IMR-90 (cell line): ENCODE measurements around the gene STK33. TPM values are rescaled to one million over a fixed set of nuclear protein-coding genes. Genes with fewer than 3 reads are reported as not detected.

Experiments used
- ATAC-seq: fragments of 200-7000 bp; cut with Tn5 transposase; 2 replicates; pipeline ENCODE4 v1.9.1; 2020; ENCODE audit warnings: low read depth, mild to moderate bottlenecking, moderate library complexity
- BruUV-seq: library from RNA; stranded (reverse); fragments of 400-500 nt; replicated peaks from 2 replicates; lab custom pipeline; 2021; lab: Mats Ljungman, UMichigan
- CTCF ChIA-PET: fragments of 300-600 bp; formaldehyde crosslinking; extraction: SDS; loops from one replicate; lab custom pipeline; 2021; ENCODE audit warnings: antibody characterized with exemption; lab: Yijun Ruan, JAX
- POLR2A ChIA-PET: fragments of 300-600 bp; sonication (Branson Sonifier 250); formaldehyde crosslinking; loops from one replicate; lab custom pipeline; 2022; ENCODE audit warnings: antibody characterized with exemption; ENCODE audit not compliant: unreplicated experiment; lab: Charles Lee
- DNase-seq: peaks from one replicate; pipeline ENCODE4 v3.0.0; 2013
- H2AFZ ChIP-seq: replicated peaks from 2 replicates; pipeline ENCODE3; 2013; ENCODE audit warnings: low read length, mild to moderate bottlenecking; ENCODE audit not compliant: poor library complexity
- H2AK5ac ChIP-seq: 2 replicates; pipeline ENCODE4 v1.6.1; 2013; ENCODE audit warnings: low read depth, low read length, inconsistent platforms
- H2AK9ac ChIP-seq: replicated peaks from 2 replicates; pipeline ENCODE3; 2013; ENCODE audit warnings: mild to moderate bottlenecking, low read depth, low read length, moderate library complexity; ENCODE audit not compliant: poor library complexity
- H2BK120ac ChIP-seq: 2 replicates; pipeline ENCODE4 v1.6.1; 2013; ENCODE audit warnings: low read depth, low read length, inconsistent platforms
- H2BK15ac ChIP-seq: 3 replicates; pipeline ENCODE4 v1.6.1; 2013; ENCODE audit warnings: low read depth, low read length, inconsistent platforms
- H2BK20ac ChIP-seq: 2 replicates; pipeline ENCODE4 v1.6.1; 2013; ENCODE audit warnings: low read depth, mild to moderate bottlenecking, inconsistent platforms, low read length, moderate library complexity
- H2BK5ac ChIP-seq: 2 replicates; pipeline ENCODE4 v1.6.1; 2013; ENCODE audit warnings: mild to moderate bottlenecking, low read depth, low read length, inconsistent platforms; ENCODE audit not compliant: poor library complexity, severe bottlenecking
- H3K14ac ChIP-seq: replicated peaks from 2 replicates; pipeline ENCODE4 v1.6.1; 2013; ENCODE audit warnings: low read depth, low read length, inconsistent platforms
- H3K18ac ChIP-seq: 2 replicates; pipeline ENCODE4 v1.6.1; 2013; ENCODE audit warnings: low read depth, low read length, control low read depth
- H3K23ac ChIP-seq: 2 replicates; pipeline ENCODE4 v1.6.1; 2013; ENCODE audit warnings: low read depth, low read length, inconsistent platforms
- H3K27ac ChIP-seq: 2 replicates; pipeline ENCODE4 v1.5.1; 2013; ENCODE audit warnings: mild to moderate bottlenecking, control low read depth, low read length; ENCODE audit not compliant: insufficient read depth
- H3K27me3 ChIP-seq: 2 replicates; pipeline ENCODE4 v1.6.1; 2013; ENCODE audit warnings: low read length; ENCODE audit not compliant: control insufficient read depth, insufficient read depth
- H3K36me3 ChIP-seq: 2 replicates; pipeline ENCODE4 v1.6.1; 2013; ENCODE audit warnings: low read length, mixed read lengths; ENCODE audit not compliant: control insufficient read depth, insufficient read depth
- H3K4ac ChIP-seq: 2 replicates; pipeline ENCODE4 v1.6.1; 2013; ENCODE audit warnings: low read depth, low read length, inconsistent platforms
- H3K4me1 ChIP-seq: 2 replicates; pipeline ENCODE4 v1.6.1; 2013; ENCODE audit warnings: low read length, mixed read lengths; ENCODE audit not compliant: control insufficient read depth, insufficient read depth
- H3K4me2 ChIP-seq: 2 replicates; pipeline ENCODE4 v1.6.1; 2013; ENCODE audit warnings: low read depth, mild to moderate bottlenecking, control low read depth, low read length, moderate library complexity
- H3K4me3 ChIP-seq: 2 replicates; pipeline ENCODE4 v1.5.1; 2013; ENCODE audit warnings: low read depth, mild to moderate bottlenecking, control low read depth, low read length, moderate library complexity; ENCODE audit not compliant: insufficient read depth
- H3K56ac ChIP-seq: 2 replicates; pipeline ENCODE4 v1.6.1; 2013; ENCODE audit warnings: low read length, inconsistent platforms; ENCODE audit not compliant: insufficient read depth; ENCODE audit errors: extremely low read depth
- H3K79me1 ChIP-seq, 2 experiments: 2 replicates each; pipeline ENCODE4 v1.6.1; 2013; ENCODE audit warnings: low read length in 2 of 2, inconsistent platforms in 1 of 2, low read depth in 1 of 2
- H3K9ac ChIP-seq: 2 replicates; pipeline ENCODE4 v1.6.1; 2013; ENCODE audit warnings: low read depth, low read length, control low read depth
- H3K9me1 ChIP-seq: 2 replicates; pipeline ENCODE4 v1.6.1; 2013; ENCODE audit warnings: low read length, inconsistent platforms; ENCODE audit not compliant: insufficient read depth
- H3K9me3 ChIP-seq: 2 replicates; pipeline ENCODE4 v1.6.1; 2013; ENCODE audit warnings: low read length; ENCODE audit not compliant: control insufficient read depth, insufficient read depth
- H4K20me1 ChIP-seq: 2 replicates; pipeline ENCODE4 v1.6.1; 2013; ENCODE audit warnings: low read length, inconsistent platforms; ENCODE audit not compliant: insufficient read depth
- H4K5ac ChIP-seq: 2 replicates; pipeline ENCODE4 v1.6.1; 2013; ENCODE audit warnings: mild to moderate bottlenecking, low read depth, low read length, control low read depth
- H4K8ac ChIP-seq, 2 experiments: 2 replicates each; pipeline ENCODE4 v1.6.1; 2013; ENCODE audit warnings: low read depth in 2 of 2, low read length in 2 of 2, control low read depth in 1 of 2, inconsistent platforms in 1 of 2
- H4K91ac ChIP-seq: 2 replicates; pipeline ENCODE4 v1.6.1; 2013; ENCODE audit warnings: low read depth, low read length, inconsistent platforms; ENCODE audit not compliant: insufficient read depth
- FOS ChIP-seq: fragments of 150-350 bp; IDR thresholded peaks from 2 replicates; pipeline ENCODE4 v1.6.1; 2016; ENCODE audit warnings: low read depth, low read length
- MAZ ChIP-seq: IDR thresholded peaks from 2 replicates; pipeline ENCODE4 v1.6.1; 2012; ENCODE audit warnings: low read depth, mild to moderate bottlenecking, low read length, improper control_type of control experiment, moderate library complexity, borderline replicate concordance
- MXI1 ChIP-seq: IDR thresholded peaks from 2 replicates; pipeline ENCODE4 v1.6.1; 2012; ENCODE audit warnings: low read depth, mild to moderate bottlenecking, low read length, moderate library complexity, borderline replicate concordance
- NFE2L2 ChIP-seq: fragments of 150-350 bp; IDR thresholded peaks from 2 replicates; pipeline ENCODE4 v1.6.1; 2016; ENCODE audit warnings: low read depth, mild to moderate bottlenecking, low read length
- RAD21 ChIP-seq: IDR thresholded peaks from 2 replicates; pipeline ENCODE4 v1.6.1; 2012; ENCODE audit warnings: low read length, improper control_type of control experiment
- RCOR1 ChIP-seq: IDR thresholded peaks from 2 replicates; pipeline ENCODE4 v1.6.1; 2012; ENCODE audit warnings: mild to moderate bottlenecking, low read length, improper control_type of control experiment; ENCODE audit not compliant: insufficient replicate concordance
- whole genome bisulfite sequencing, 2 experiments: methylation state at CpG; one replicate each; pipeline versions ENCODE4 v1.1.5 to v1.1.7; 2013; ENCODE audit warnings: missing lambda C conversion rate in 2 of 2; ENCODE audit not compliant: insufficient read length in 1 of 2; ENCODE audit errors: extremely low coverage in 2 of 2; 5-methylcytosine and 5-hydroxymethylcytosine counted together
- dilution Hi-C: fragments of 300-500 bp; cut with HindIII; formaldehyde crosslinking; loops from one replicate; pipeline ENCODE4 v1.14.3; 2018; ENCODE audit warnings: low sequenced_read_pairs; ENCODE audit not compliant: unreplicated experiment
- in situ Hi-C: fragments of 300-500 bp; cut with MboI; formaldehyde crosslinking; loops from 3 replicates; pipeline ENCODE4 v1.14.3; 2019; ENCODE audit warnings: low sequenced_read_pairs, inconsistent platforms, mixed read lengths
- intact Hi-C: fragments of 100-400 bp; cut with micrococcal nuclease; formaldehyde crosslinking; loops from 2 replicates; pipeline ENCODE4 v1.10.0; 2022
- polyA plus RNA-seq, 3 experiments: library from polyadenylated mRNA; depleted of rRNA; stranded (reverse); fragments of >200 nt; gene quantifications; 2 replicates each; pipeline ENCODE4 v1.2.3, GENCODE V29; 2012; ENCODE audit warnings: low replicate concordance in 1 of 3
- total RNA-seq: library from RNA; depleted of rRNA; stranded (reverse); fragments of >200 nt; gene quantifications from 2 replicates; pipeline ENCODE4 v1.2.3, GENCODE V29; 2012

Gene STK33
- total and polyA plus RNA-seq, 2 of the 4 experiments (the other 2 are of a cell fraction), result 2.3 to 2.6 TPM

GRCh38 chr11:8392166-8392565 is 201.9 kb downstream of the STK33 start:
- H3K4me1 ChIP-seq, result peaks cover 2% of the 10 kb centered on the region; the same call in 1 of the 2 replicates
- no peak overlapping the region for H3K56ac ChIP-seq
- WGBS, 2 experiments, result 33% methylated on average over 1 of the region's 4 CpGs; no CpG with 5 or more reads in 1 of the 2 experiments
- H3K4ac ChIP-seq, result no peak overlapping the region
- ChIA-PET CTCF (no interaction called here), POLR2A (no interaction called here)
- no peaks in the 10 kb centered on the region for H3K36me3 ChIP-seq
- DNase-seq (no peak), ATAC-seq (no peak)
- intact Hi-C loops, result no loop called here
- H3K23ac ChIP-seq, result no peak overlapping the region
- no peak overlapping the region for H2AFZ ChIP-seq
- no peak overlapping the region for H3K4me3 ChIP-seq
- no peak overlapping the region for H2BK15ac ChIP-seq
- no peak overlapping the region for H2AK9ac ChIP-seq
- no peak overlapping the region for H4K5ac ChIP-seq
- dilution Hi-C loops, result no loop called here
- no peak overlapping the region for H2BK5ac ChIP-seq
- no peak overlapping the region for H3K9ac ChIP-seq
- H3K79me1 ChIP-seq, result no peaks in the 10 kb centered on the region
- BruUV-seq, result no TSS peak
- H2BK20ac ChIP-seq, result no peak overlapping the region
- H2BK120ac ChIP-seq, result no peak overlapping the region
- H3K14ac ChIP-seq, result no peak overlapping the region
- no peaks in the 10 kb centered on the region for H4K20me1 ChIP-seq
- H3K27ac ChIP-seq, result no peak overlapping the region
- no peaks in the 10 kb centered on the region for H3K9me3 ChIP-seq
- no peak overlapping the region for H2AK5ac ChIP-seq
- H4K91ac ChIP-seq, result no peak overlapping the region
- in situ Hi-C loops, result no loop called here
- TF ChIP-seq RCOR1 (no peak), FOS (no peak), NFE2L2 (no peak), MAZ (no peak), MXI1 (no peak), RAD21 (no peak)
- H3K4me2 ChIP-seq, result no peak overlapping the region
- H4K8ac ChIP-seq, result no peak overlapping the region
- H3K18ac ChIP-seq, result no peak overlapping the region
- no peaks in the 10 kb centered on the region; the same call in 1 of the 2 replicates for H3K27me3 ChIP-seq
- H3K9me1 ChIP-seq, result no peaks in the 10 kb centered on the region
